IMR-90 (cell line): Measurements from ENCODE around the gene GAREM1. TPM values are rescaled to one million over a fixed set of nuclear protein-coding genes. Genes with fewer than 3 reads are reported as not detected.

ENCODE experiments used
- ATAC-seq: fragments of 200-7000 bp; cut with Tn5 transposase; 2 replicates; pipeline ENCODE4 v1.9.1; 2020; ENCODE audit warnings: low read depth, mild to moderate bottlenecking, moderate library complexity
- BruUV-seq: library from RNA; stranded (reverse); fragments of 400-500 nt; replicated peaks from 2 replicates; lab custom pipeline; 2021; lab: Mats Ljungman, UMichigan
- CTCF ChIA-PET: fragments of 300-600 bp; formaldehyde crosslinking; extraction: SDS; loops from one replicate; lab custom pipeline; 2021; ENCODE audit warnings: antibody characterized with exemption; lab: Yijun Ruan, JAX
- POLR2A ChIA-PET: fragments of 300-600 bp; sonication (Branson Sonifier 250); formaldehyde crosslinking; loops from one replicate; lab custom pipeline; 2022; ENCODE audit warnings: antibody characterized with exemption; ENCODE audit not compliant: unreplicated experiment; lab: Charles Lee
- DNase-seq: peaks from one replicate; pipeline ENCODE4 v3.0.0; 2013
- H2AFZ ChIP-seq: replicated peaks from 2 replicates; pipeline ENCODE3; 2013; ENCODE audit warnings: low read length, mild to moderate bottlenecking; ENCODE audit not compliant: poor library complexity
- H2AK5ac ChIP-seq: 2 replicates; pipeline ENCODE4 v1.6.1; 2013; ENCODE audit warnings: low read depth, low read length, inconsistent platforms
- H2AK9ac ChIP-seq: replicated peaks from 2 replicates; pipeline ENCODE3; 2013; ENCODE audit warnings: mild to moderate bottlenecking, low read depth, low read length, moderate library complexity; ENCODE audit not compliant: poor library complexity
- H2BK120ac ChIP-seq: 2 replicates; pipeline ENCODE4 v1.6.1; 2013; ENCODE audit warnings: low read depth, low read length, inconsistent platforms
- H2BK15ac ChIP-seq: 3 replicates; pipeline ENCODE4 v1.6.1; 2013; ENCODE audit warnings: low read depth, low read length, inconsistent platforms
- H2BK20ac ChIP-seq: 2 replicates; pipeline ENCODE4 v1.6.1; 2013; ENCODE audit warnings: low read depth, mild to moderate bottlenecking, inconsistent platforms, low read length, moderate library complexity
- H2BK5ac ChIP-seq: 2 replicates; pipeline ENCODE4 v1.6.1; 2013; ENCODE audit warnings: mild to moderate bottlenecking, low read depth, low read length, inconsistent platforms; ENCODE audit not compliant: poor library complexity, severe bottlenecking
- H3K14ac ChIP-seq: replicated peaks from 2 replicates; pipeline ENCODE4 v1.6.1; 2013; ENCODE audit warnings: low read depth, low read length, inconsistent platforms
- H3K18ac ChIP-seq: 2 replicates; pipeline ENCODE4 v1.6.1; 2013; ENCODE audit warnings: low read depth, low read length, control low read depth
- H3K23ac ChIP-seq: 2 replicates; pipeline ENCODE4 v1.6.1; 2013; ENCODE audit warnings: low read depth, low read length, inconsistent platforms
- H3K27ac ChIP-seq: 2 replicates; pipeline ENCODE4 v1.5.1; 2013; ENCODE audit warnings: mild to moderate bottlenecking, control low read depth, low read length; ENCODE audit not compliant: insufficient read depth
- H3K27me3 ChIP-seq: 2 replicates; pipeline ENCODE4 v1.6.1; 2013; ENCODE audit warnings: low read length; ENCODE audit not compliant: control insufficient read depth, insufficient read depth
- H3K36me3 ChIP-seq: 2 replicates; pipeline ENCODE4 v1.6.1; 2013; ENCODE audit warnings: low read length, mixed read lengths; ENCODE audit not compliant: control insufficient read depth, insufficient read depth
- H3K4ac ChIP-seq: 2 replicates; pipeline ENCODE4 v1.6.1; 2013; ENCODE audit warnings: low read depth, low read length, inconsistent platforms
- H3K4me1 ChIP-seq: 2 replicates; pipeline ENCODE4 v1.6.1; 2013; ENCODE audit warnings: low read length, mixed read lengths; ENCODE audit not compliant: control insufficient read depth, insufficient read depth
- H3K4me2 ChIP-seq: 2 replicates; pipeline ENCODE4 v1.6.1; 2013; ENCODE audit warnings: low read depth, mild to moderate bottlenecking, control low read depth, low read length, moderate library complexity
- H3K4me3 ChIP-seq: 2 replicates; pipeline ENCODE4 v1.5.1; 2013; ENCODE audit warnings: low read depth, mild to moderate bottlenecking, control low read depth, low read length, moderate library complexity; ENCODE audit not compliant: insufficient read depth
- H3K56ac ChIP-seq: 2 replicates; pipeline ENCODE4 v1.6.1; 2013; ENCODE audit warnings: low read length, inconsistent platforms; ENCODE audit not compliant: insufficient read depth; ENCODE audit errors: extremely low read depth
- H3K79me1 ChIP-seq, 2 experiments: 2 replicates each; pipeline ENCODE4 v1.6.1; 2013; ENCODE audit warnings: low read length in 2 of 2, inconsistent platforms in 1 of 2, low read depth in 1 of 2
- H3K9ac ChIP-seq: 2 replicates; pipeline ENCODE4 v1.6.1; 2013; ENCODE audit warnings: low read depth, low read length, control low read depth
- H3K9me1 ChIP-seq: 2 replicates; pipeline ENCODE4 v1.6.1; 2013; ENCODE audit warnings: low read length, inconsistent platforms; ENCODE audit not compliant: insufficient read depth
- H3K9me3 ChIP-seq: 2 replicates; pipeline ENCODE4 v1.6.1; 2013; ENCODE audit warnings: low read length; ENCODE audit not compliant: control insufficient read depth, insufficient read depth
- H4K20me1 ChIP-seq: 2 replicates; pipeline ENCODE4 v1.6.1; 2013; ENCODE audit warnings: low read length, inconsistent platforms; ENCODE audit not compliant: insufficient read depth
- H4K5ac ChIP-seq: 2 replicates; pipeline ENCODE4 v1.6.1; 2013; ENCODE audit warnings: mild to moderate bottlenecking, low read depth, low read length, control low read depth
- H4K8ac ChIP-seq, 2 experiments: 2 replicates each; pipeline ENCODE4 v1.6.1; 2013; ENCODE audit warnings: low read depth in 2 of 2, low read length in 2 of 2, control low read depth in 1 of 2, inconsistent platforms in 1 of 2
- H4K91ac ChIP-seq: 2 replicates; pipeline ENCODE4 v1.6.1; 2013; ENCODE audit warnings: low read depth, low read length, inconsistent platforms; ENCODE audit not compliant: insufficient read depth
- CEBPB ChIP-seq: IDR thresholded peaks from 2 replicates; pipeline ENCODE4 v1.6.1; 2012; ENCODE audit warnings: low read depth, low read length, improper control_type of control experiment
- MAFK ChIP-seq: IDR thresholded peaks from 2 replicates; pipeline ENCODE4 v1.6.1; 2012; ENCODE audit warnings: low read depth, low read length, improper control_type of control experiment
- MAZ ChIP-seq: IDR thresholded peaks from 2 replicates; pipeline ENCODE4 v1.6.1; 2012; ENCODE audit warnings: low read depth, mild to moderate bottlenecking, low read length, improper control_type of control experiment, moderate library complexity, borderline replicate concordance
- RAD21 ChIP-seq: IDR thresholded peaks from 2 replicates; pipeline ENCODE4 v1.6.1; 2012; ENCODE audit warnings: low read length, improper control_type of control experiment
- RCOR1 ChIP-seq: IDR thresholded peaks from 2 replicates; pipeline ENCODE4 v1.6.1; 2012; ENCODE audit warnings: mild to moderate bottlenecking, low read length, improper control_type of control experiment; ENCODE audit not compliant: insufficient replicate concordance
- SMC3 ChIP-seq: fragments of 150-350 bp; IDR thresholded peaks from 2 replicates; pipeline ENCODE4 v1.6.1; 2016; ENCODE audit warnings: low read depth, mild to moderate bottlenecking, antibody characterized with exemption, low read length, moderate library complexity
- WGBS, 2 experiments: methylation state at CpG; one replicate each; pipeline versions ENCODE4 v1.1.5 to v1.1.7; 2013; ENCODE audit warnings: missing lambda C conversion rate in 2 of 2; ENCODE audit not compliant: insufficient read length in 1 of 2; ENCODE audit errors: extremely low coverage in 2 of 2; 5-methylcytosine and 5-hydroxymethylcytosine counted together
- dilution Hi-C: fragments of 300-500 bp; cut with HindIII; formaldehyde crosslinking; loops from one replicate; pipeline ENCODE4 v1.14.3; 2018; ENCODE audit warnings: low sequenced_read_pairs; ENCODE audit not compliant: unreplicated experiment
- in situ Hi-C: fragments of 300-500 bp; cut with MboI; formaldehyde crosslinking; loops from 3 replicates; pipeline ENCODE4 v1.14.3; 2019; ENCODE audit warnings: low sequenced_read_pairs, inconsistent platforms, mixed read lengths
- intact Hi-C: fragments of 100-400 bp; cut with micrococcal nuclease; formaldehyde crosslinking; loops from 2 replicates; pipeline ENCODE4 v1.10.0; 2022
- polyA plus RNA-seq, 3 experiments: library from polyadenylated mRNA; depleted of rRNA; stranded (reverse); fragments of >200 nt; gene quantifications; 2 replicates each; pipeline ENCODE4 v1.2.3, GENCODE V29; 2012; ENCODE audit warnings: low replicate concordance in 1 of 3
- total RNA-seq: library from RNA; depleted of rRNA; stranded (reverse); fragments of >200 nt; gene quantifications from 2 replicates; pipeline ENCODE4 v1.2.3, GENCODE V29; 2012
- TF ChIP-seq, protein P1 (sequence below): fragments of 150-350 bp; IDR thresholded peaks from 2 replicates; pipeline ENCODE4 v1.6.1; 2016; ENCODE audit warnings: low read depth, mild to moderate bottlenecking, low read length, moderate library complexity, borderline replicate concordance
- TF ChIP-seq, protein P2 (sequence below): fragments of 150-350 bp; IDR thresholded peaks from 2 replicates; pipeline ENCODE4 v1.6.1; 2017; ENCODE audit warnings: mild to moderate bottlenecking, antibody characterized with exemption, low read length, low read depth

Gene GAREM1
- total and polyA plus RNA-seq, 2 of the 4 experiments (the other 2 are of a cell fraction): 1.4 to 2.3 TPM

DNA sequence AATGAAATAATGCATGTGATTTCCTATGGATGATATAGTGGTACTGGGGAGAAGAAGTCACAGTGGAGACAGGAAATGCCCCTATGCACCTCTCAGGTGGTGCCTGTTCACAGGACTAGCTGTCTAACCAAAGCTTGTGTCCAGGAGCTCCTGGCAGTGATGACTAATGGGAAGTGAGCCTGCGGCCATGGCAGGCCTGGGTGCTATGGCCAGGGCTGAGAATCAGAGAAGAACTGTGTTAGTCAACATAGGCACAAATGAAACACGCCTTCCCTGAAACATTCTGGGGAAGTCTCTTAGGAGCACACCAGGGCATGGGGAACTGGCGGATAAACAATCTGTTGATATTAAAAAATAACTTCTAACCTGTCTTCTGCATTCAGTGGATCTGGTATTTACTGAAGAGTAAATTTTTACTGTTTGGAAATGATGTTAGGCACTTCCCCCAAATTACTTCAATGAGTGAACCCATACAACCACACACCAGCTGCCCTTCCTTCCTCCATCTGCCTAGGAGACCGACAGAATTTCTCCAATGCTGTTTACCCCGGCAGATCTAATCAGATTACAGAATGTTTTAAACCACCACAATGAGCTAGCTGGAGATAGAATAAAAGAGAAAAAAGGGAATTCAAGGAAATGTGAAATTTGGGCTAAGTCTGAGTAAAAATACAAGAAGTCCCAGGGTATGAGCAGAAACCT, 213.4 kb downstream of the GAREM1 start:
- Histone ChIP-seq H3K4me1 (no peaks in the 10 kb centered on the region), H3K79me1 (no peaks in the 10 kb centered on the region), H2AFZ (peak overlapping the region; percentile 25), H3K36me3 (no peaks in the 10 kb centered on the region), H3K56ac (no peak overlapping the region), H2BK20ac (no peak overlapping the region), H3K18ac (no peak overlapping the region), H4K8ac (no peak overlapping the region), H3K27ac (no peak overlapping the region), H3K9me1 (no peaks in the 10 kb centered on the region), H3K9ac (no peak overlapping the region), H2AK9ac (no peak overlapping the region), H3K9me3 (no peaks in the 10 kb centered on the region), H2BK5ac (no peak overlapping the region), H3K23ac (no peak overlapping the region), H4K20me1 (no peaks in the 10 kb centered on the region), H3K4me2 (no peak overlapping the region), H3K14ac (no peak overlapping the region), H2BK120ac (no peak overlapping the region), H4K91ac (no peak overlapping the region), H2AK5ac (no peak overlapping the region), H2BK15ac (no peak overlapping the region), H4K5ac (no peak overlapping the region), H3K4me3 (no peak overlapping the region), H3K4ac (no peak overlapping the region), H3K27me3 (peaks cover 2% of the 10 kb centered on the region)
- ATAC-seq (no peak), DNase-seq (no peak)
- no CpG with 5 or more reads among the region's 5 CpGs for WGBS, 2 experiments
- ChIA-PET POLR2A (no interaction called here), CTCF (interaction anchor here (1.2 kb wide), 1 partner anchor 13 kb away, joined by 3 read pairs; no protein-coding TSS in a partner anchor)
- BruUV-seq: no TSS peak
- intact Hi-C loops (no loop called here), dilution Hi-C loops (no loop called here), in situ Hi-C loops (no loop called here)
- TF ChIP-seq, protein P1, sequence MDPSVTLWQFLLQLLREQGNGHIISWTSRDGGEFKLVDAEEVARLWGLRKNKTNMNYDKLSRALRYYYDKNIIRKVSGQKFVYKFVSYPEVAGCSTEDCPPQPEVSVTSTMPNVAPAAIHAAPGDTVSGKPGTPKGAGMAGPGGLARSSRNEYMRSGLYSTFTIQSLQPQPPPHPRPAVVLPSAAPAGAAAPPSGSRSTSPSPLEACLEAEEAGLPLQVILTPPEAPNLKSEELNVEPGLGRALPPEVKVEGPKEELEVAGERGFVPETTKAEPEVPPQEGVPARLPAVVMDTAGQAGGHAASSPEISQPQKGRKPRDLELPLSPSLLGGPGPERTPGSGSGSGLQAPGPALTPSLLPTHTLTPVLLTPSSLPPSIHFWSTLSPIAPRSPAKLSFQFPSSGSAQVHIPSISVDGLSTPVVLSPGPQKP: no peak
- TF ChIP-seq, protein P2, sequence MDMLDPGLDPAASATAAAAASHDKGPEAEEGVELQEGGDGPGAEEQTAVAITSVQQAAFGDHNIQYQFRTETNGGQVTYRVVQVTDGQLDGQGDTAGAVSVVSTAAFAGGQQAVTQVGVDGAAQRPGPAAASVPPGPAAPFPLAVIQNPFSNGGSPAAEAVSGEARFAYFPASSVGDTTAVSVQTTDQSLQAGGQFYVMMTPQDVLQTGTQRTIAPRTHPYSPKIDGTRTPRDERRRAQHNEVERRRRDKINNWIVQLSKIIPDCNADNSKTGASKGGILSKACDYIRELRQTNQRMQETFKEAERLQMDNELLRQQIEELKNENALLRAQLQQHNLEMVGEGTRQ: no peak
- no peak for TF ChIP-seq SMC3
- TF ChIP-seq RAD21: no peak
- TF ChIP-seq MAZ: no peak
- TF ChIP-seq RCOR1: no peak
- TF ChIP-seq MAFK: no peak
- TF ChIP-seq CEBPB: no peak
